ENCODE results near the gene FGF10.

The FGF10 gene

GRCh38 chr5:44257221-44257620 is 132.0 kb downstream of the FGF10 start:
- DNase-seq (ENCODE audit: low read depth): no peak

All from activated T-cell treated with anti-CD3 and anti-CD28 coated beads for 24 hours (primary cell).